HG02973 (cell line): Measurements from ENCODE around the gene CNIH3.
A peak's percentile ranks its signal among the peaks of the same experiment; 100 is the strongest.
"Not testable (repeated sequence)": the region's sequence is repeated elsewhere in the genome, so short reads cannot be mapped to it uniquely, and the experiment has no call there.

Source experiments
- ATAC-seq: cut with Tn5 transposase; IDR thresholded peaks from one replicate; pipeline ENCODE4 v1.9.1; 2021; ENCODE audit warnings: moderate library complexity; ENCODE audit not compliant: unreplicated experiment

CNIH3 gene

DNA sequence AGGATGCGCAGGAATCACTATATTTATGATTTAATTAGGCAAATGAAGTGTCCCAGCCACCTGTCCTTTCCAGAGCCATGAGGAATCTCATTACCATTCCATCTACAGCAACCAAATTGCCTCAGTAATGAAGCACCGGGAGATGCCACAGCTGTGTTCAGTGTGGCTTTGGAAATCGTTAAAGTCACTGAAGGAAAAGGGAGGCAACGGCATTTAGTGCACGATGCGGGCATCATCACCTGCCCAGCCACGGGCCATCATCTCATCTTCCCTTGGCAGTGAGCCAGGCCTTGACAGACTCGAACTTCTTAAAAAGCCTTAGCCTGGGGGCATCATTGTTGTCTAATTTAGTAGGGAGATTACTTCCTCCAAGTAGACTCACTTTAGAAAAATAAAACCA, 67.8 kb downstream of the CNIH3 start:
- ATAC-seq, result no peak

DNA sequence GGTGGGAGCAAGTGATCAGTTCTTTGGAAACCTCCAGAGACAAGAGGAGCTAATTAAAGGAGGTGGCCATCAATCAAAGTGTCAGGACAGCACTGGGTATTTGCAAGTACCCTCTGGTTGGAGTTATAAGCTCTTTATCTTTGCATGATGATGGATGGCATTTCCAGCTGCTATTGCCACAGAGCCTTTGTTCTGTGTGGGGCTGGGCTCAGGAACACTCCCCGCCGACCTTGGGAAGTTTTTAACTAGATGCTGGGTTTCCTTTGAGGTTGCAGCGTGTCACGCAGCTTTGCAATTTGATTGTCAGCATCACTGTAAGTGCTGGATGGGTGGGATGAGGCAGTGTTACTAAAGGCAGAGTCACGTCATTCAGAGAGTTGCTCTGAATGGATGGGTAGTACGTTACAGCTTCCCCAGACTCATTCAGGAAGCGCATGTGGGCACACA, 68.9 kb downstream of the CNIH3 start:
- no peak for ATAC-seq

DNA sequence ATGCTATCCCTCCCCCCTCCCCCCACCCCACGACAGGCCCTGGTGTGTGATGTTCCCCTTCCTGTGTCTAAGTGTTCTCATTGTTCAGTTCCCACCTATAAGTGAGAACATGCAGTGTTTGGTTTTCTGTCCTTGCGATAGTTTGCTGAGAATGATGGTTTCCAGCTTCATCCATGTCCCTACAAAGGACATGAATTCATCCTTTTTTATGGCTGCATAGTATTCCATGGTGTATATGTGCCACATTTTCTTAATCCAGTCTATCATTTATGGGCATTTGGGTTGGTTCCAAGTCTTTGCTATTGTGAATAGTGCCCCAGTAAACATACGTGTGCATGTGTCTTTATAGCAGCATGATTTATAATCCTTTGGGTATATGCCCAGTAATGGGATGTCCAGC, 70.0 kb downstream of the CNIH3 start:
- not testable (repeated sequence) for ATAC-seq

DNA sequence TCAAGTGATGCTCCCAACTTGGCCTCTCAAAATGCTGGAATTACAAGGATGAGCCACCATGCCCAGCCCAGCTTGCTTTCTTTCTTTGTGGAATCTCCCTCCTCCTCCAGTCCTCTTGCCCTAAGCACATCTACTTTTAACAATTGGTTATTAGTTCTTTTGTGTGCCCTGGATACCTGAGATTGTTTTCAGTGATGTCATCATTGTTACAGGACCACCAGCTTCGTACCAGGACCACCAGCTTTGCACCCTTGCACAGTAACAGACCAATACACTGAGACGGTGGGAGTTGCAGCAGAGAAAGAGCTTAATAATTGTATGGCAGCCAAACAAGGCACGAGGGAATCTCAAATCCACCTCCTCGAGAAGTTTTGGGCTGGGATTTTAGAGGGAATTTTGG, 71.3 kb downstream of the CNIH3 start:
- ATAC-seq, result no peak

DNA sequence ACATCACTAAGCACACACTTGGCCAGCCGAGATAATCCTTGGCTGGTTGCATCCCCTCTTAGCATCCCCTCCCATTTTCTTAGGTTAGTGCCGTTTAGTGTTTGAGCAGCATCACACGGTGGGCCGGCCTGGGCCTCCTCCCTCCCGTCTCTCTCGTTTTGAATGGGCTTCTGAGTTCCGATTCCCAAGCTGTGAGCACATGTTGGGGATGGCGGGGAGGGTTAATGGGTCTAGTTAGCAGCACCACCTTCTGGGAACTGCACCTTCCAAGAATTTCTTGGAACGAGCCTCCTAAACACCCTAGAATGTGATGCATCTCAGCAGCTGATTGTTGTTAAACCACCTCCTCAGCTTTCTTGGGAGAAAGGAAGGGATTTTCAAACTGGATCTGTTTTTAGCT, 73.3 kb downstream of the CNIH3 start:
- no peak for ATAC-seq

DNA sequence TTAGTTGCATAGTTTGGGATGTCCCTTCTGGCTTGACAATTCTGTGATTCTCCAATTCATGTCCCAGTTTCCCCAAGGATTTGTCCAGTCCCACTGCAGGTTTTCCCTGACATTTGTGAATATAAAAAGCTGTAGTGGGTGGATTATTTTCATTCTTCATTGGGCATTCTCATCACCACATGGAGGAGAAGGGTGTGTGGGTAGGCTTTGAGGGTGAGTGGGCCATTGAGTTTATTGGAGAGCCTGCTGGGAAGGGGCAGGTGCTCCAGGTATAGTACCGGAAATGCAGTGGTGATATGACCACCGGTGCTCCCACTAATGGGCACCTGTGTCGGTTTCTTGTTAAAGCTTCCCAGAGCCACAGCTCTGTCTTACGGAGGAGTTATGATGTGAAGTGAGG, 74.5 kb downstream of the CNIH3 start:
- ATAC-seq, result no peak

DNA sequence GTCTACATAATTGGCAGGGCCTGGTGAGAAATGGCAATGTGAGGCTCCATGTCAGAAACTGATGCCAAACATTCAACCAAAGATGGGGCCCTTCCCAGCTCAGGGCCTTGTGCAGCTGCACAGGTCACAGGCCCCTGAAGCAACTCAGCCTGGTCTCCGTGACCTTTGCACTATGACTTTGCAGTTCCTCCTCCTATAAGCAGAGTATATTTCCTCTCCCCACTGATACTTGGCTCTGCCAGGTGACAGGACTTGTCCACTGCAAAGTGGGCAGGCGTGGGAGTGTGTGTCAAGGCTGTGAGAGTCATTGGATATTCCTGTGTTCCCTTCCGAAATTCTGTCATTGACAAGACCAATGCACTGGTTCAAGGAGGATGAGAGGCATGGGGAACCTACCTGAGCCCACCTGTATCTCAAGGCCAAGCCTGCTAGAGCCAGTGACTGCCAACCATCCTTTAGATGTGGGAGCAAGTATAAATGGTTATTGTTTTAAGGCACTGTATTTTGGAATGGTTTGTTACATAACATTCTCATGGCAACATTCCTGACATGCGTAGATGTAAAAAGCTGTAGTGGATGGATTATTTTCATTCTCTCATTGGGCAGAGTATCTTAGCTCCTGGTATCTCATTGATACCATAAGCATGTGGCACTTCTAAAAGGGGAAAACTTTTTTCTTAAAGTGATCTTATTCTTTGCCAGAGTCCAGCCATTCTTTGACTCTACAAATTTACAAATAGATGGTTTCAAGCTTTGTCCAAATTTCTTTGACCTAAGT, 75.2 kb downstream of the CNIH3 start:
- no peak for ATAC-seq

DNA sequence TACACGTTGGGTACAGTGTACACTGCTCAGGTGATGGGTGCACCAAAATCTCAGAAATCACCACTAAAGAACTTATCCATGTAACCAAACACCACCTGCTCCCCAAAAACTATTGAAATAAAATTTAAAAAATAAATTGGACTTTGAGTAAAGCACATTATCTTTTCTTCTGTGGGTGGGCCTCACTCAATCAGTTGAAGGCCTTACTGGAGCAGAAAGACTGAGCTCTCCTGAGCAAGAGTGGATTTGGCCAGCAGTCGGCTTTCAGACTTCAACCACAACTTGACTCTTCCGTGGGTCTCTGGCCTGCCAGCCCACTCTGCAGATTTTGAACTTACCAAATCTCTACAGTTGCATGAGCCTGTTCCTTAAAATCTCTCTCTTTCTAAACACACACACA, 78.9 kb downstream of the CNIH3 start:
- no peak for ATAC-seq

DNA sequence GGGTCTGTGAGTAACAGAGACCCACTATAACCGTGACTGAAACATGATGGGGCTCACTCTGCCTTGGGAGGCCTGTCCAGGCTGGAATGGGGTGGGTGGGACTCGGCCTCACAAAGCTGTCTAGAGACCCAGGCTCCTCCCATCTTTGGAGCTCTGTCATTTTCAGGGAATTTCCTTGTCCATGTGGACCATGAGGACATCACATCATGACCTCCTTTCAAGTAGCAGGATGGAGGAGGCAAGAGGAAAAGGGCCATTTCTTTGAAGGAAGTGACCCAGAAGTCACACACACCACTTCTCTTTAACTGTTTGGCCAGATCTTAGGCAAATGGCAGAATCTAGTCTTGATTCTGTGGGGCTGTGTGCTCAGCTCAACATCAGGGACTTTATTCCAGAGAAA, 79.9 kb downstream of the CNIH3 start:
- no peak for ATAC-seq

DNA sequence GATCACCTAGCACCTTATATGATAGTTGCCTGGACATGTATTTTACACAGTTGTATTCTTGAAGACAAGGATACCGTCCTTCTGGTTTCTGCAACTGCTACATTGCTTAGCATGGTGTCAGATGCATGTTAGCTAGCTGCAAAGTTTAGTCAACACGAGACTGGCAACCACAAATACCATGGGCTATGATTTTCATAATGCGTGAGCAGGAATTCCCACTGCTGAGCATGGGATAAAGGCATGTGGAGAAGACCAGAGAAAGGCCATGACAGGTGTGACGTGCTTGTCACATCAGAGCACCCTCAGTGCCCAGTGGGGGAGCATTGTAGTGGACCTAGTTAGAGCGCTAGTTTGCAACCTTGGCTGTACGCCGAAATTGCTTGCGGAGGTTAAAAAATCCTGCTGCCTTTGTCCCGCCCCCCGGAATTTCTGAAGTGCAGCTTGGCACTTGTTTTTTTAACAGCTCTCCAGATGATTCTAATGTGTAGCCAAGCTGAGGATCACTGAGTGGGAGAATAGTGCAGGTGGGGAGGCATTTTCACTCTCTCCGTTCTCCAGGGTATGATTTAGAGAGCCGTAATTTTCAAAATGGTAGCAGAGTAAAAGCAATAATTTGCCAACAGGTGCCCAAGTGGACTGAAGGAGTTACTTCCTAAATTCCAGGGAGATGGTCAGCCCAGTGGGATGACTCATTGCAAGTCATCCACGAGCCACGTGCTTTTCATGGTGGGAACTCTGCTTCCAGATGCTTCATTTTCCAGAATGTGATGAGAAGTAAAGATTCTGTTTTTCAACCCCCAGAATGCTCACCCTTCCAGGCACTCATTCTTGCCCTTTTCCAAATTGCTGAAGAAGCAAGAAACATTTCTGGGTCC, 81.0 kb downstream of the CNIH3 start:
- ATAC-seq, result no peak

DNA sequence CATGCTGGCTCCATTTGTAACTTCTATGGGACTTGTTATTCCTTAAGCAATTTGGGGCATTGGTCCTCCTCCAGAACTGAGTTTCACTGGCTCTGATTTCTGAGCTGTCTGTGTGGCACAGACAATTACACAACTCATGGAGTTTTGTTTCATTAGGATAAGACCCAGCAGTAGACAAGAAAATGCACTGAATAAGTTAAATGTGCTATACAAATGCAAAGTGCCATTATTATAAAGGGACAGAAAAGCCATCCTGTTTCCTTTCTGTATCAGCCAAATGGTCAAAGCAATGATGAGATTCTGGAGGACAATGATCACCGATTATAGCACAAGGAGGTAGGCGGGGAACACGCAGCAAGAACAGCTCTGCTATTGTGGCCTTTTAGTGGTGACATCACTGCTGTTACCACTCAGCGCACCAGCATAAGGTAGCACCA, 81.9 kb downstream of the CNIH3 start:
- ATAC-seq, result no peak

DNA sequence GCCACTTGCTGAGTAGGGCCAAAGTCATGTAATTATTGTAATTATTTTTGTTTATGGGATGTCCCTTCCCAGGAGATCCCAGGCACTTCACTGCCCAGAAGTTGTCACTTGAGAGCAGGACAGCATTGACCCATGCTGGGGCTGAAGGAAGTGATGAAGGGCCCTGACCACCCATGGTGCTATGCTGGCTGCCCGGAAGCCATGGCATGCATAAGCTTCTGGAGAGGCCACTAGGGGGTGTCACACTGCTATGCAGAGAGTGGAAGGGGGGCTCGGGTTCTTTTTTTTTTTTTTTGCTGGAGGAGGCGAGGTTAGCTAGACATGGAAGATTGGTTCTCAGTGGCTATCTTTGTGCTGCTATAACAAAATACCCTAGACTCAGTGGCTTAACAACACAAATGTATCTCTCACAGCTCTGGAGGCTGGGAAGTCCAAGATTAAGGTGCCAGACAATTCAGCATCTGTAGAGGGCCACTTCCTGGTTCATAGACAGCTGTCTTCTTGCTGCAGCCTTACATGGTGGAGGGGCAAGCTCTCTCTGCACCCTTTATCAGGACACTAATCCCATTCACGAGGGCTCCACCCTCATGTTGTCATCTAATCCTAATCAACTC, 84.9 kb downstream of the CNIH3 start:
- peak; percentile 69 for ATAC-seq

DNA sequence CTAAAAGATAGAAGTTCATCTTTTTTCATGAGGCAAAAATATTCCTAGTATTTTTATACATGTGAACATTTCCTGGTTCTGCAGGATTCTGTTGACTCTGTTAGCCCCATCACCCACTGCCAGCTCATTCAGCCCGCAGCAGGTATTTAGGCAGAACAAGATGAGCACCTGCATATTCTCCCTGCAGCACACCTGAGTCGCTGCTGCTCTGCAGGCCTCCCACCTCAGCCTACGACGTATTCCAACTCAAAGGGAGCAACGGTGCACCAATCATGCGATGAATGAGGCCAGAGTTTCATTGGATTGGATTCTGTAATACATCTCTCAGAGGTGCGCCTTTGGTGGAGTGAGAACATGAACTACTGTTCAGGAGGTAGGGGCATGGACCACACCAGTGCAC, 87.6 kb downstream of the CNIH3 start:
- ATAC-seq, result no peak

DNA sequence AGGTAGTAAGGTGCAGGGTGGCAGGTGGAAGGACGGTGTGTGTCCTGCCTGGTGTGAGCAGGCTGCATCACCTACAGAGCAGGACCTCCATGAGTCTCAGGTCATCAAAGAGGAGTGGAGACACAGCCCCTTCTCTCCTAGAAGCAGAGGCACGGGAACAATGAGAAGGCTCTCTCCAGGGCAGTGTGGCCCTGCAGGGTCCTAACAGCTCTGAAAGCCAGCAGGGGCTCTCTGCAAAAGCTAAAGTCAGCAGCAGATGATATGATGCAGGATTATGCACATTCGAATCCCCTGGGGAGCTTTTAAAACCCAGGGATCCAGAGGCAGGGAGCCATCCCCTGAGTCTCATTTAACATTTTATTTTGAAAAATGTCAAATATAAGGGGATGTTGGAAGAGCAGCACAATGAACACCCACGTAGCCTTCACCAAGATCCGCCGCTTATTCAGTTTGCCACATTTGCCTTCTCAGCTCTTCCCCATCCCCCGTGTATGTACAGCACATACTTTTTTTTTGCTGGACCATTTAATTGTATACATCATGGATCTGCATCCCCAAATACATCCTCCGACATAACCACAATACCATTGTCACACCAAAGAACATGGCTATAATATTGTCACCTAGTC, 88.1 kb downstream of the CNIH3 start:
- ATAC-seq, result no peak

DNA sequence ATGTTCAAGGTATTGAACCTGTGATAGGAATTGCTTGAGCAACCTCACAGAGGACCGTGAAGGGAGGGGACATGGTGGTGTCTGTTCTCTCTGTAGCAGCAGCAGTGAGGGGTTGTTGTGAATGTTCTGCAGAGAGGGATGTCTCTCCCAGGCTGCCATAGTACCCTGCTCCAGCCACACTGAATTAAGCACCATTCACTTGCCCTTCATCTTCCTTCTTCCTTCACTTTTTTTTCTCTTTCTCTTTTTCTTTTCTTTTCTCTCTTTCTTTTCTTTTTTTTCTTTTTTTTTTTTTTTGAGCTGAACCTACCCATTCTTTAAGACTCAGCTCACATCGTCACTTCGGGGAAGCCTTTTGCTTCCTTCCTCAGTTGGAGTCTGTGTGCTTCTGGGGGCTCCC, 89.5 kb downstream of the CNIH3 start:
- ATAC-seq, result no peak

DNA sequence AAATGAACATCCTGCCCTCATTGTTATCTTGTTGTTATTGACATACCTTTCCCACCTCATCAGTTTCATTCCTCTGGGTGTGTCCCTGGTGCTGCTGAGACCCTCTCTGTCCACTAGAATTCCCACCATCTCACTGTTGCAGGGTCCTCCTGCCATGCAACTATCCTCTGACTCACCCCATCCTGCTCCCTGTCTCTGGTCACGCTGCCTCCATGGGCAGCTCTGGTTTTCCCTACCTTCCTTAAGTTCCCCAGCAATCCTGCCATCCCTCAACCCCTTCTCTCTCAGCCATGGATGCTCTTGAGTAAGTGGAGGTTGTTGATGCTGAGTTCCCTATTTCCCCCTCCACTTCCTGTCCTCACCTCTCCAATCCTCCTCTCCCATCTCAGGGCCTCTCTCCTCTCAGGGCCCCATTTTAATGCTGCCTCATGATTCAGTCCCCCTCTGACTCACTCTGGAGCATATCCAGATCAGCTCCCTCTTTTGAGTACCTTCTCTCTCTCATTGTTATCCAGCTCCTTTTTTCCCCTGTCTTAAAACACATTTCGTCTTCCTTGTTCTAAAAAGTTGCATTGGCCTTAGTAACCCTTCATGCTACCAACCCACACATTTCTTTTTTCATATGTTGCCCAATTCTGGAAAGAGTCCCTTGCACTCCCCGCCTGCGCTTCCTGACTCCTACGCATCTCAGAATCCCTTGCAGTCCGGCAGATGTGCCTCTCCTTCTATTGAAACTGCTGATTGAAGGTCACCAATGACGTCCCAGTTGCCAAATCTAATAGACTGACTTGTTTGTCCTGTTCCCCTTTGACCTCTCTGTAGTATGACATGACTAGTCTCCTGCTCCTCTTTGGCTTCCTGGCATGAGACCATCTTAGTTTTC, 92.0 kb downstream of the CNIH3 start:
- no peak for ATAC-seq

DNA sequence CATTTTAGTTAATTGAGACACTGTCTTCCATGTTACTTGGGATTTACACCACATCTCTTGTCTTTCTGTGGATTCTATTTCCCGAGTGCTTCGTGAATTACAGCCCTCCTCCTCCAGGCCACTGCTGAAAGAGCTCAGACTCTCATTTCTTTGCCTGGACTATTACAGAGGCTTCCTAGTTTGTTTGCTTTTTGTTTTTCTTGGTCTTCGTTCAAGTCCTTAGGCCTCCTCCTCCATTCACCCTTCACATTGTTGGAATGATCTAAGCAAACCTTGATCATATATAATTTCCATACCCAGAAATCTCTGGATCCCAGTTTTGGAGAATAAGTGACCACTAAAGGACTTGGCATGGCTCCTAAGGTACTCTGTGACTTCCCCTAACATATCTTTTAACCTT, 94.1 kb downstream of the CNIH3 start:
- no peak for ATAC-seq

DNA sequence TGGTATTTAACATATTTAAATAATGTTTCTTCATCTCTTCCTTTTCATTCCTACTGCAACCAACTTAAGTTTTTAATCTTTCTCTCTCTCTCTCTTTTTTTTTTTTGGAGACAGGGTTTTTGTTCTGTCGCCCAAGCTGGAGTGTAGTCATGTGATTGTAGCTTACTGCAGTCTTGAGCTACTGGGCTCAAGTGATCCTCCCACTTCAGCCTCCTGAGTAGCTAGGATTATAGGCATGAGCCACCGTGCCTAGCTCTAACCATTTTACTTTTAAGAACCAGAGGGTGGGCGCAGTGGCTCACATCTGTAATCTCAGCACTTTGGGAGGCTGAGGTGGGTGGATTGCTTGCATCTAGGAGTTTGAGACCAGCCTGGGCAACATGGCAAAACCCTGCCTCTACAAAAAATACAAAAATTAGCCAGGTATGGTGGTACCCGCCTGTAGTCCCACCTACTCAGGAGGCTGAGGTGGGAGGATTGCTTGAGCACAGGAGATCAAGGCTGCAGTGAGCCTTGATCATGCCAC, 95.2 kb downstream of the CNIH3 start:
- ATAC-seq, result not testable (repeated sequence)

DNA sequence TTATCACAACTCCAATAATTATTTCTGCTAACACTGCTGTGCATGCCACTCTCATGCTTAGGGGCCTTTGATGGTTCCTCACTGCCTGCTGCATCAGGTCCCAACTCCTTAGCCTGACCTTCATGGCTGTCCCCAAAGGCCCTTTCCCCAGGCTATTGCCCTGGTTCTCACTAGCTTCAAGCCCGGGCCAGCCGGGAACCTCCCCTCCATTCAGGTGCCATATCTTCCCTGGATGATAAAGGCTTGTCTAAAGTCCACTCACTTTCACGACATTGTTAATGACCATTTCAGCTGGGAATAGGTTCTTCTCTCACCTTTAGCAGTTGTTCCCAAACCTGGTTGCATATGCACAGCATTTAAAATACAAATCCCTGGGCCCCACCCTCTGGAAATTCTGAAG, 95.8 kb downstream of the CNIH3 start:
- no peak for ATAC-seq

DNA sequence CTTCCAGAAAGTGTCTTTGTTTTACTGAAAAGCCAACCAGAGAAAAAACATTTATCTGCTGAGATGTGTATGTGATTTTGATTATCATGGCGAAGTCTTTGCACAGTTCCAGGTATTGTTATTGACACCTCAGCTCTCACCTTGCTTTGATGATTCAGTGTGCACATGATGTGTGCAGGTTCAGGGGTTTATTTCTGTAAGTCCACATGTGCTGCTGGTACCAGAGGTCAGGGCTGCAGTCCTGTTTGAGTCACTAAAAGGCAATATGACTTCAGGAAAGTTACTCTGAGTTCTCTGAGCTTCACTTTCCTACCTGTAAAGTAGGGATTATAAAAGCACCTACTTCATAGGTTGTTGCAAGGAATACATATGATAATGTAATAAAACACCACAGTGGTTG, 97.1 kb downstream of the CNIH3 start:
- ATAC-seq, result no peak
